Amygdala (tissue), 56 donors: ENCODE data around the gene CRYZ.
A peak's percentile ranks its signal among the peaks of the same experiment; 100 is the strongest.
"Not testable (repeated sequence)": the region's sequence is repeated elsewhere in the genome, so short reads cannot be mapped to it uniquely, and the experiment has no call there.

Experiments
- DNase-seq, 56 donors: peaks; one replicate each; lab custom pipeline; 2025; lab: John Stamatoyannopoulos, UW

Gene CRYZ

DNA sequence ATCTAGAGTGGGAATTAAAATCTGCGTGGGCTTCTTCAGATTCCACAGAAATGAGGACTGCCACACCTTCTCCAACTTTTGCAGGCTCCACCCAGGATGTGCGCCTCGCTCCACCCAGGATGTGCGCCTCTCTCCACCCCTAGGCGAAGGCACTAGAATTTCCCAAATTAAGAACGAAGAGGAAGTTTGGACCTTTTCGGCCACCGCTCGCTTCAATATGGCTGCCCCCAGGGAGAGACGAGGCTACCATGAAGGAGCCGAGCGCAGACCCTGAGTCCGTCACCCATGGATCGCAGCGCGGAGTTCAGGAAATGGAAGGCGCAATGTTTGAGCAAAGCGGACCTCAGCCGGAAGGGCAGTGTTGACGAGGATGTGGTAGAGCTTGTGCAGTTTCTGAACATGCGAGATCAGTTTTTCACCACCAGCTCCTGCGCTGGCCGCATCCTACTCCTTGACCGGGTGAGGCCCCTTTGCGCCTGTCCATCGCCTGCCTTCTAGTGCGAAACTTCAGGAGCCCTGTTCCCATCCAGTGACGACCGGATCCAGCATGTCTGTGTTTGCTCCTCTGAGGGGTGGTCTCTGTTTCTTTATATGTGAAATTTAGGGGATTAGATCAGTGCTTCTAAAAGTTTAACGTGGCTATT, at the start of gene CRYZ, which contains the start of gene TYW3:
CRYZ (minus strand) TSS at position 91 of the 644 bp plus-strand sequence. CDS start 8,229 bp downstream, outside the sequence.
TYW3 (plus strand) TSS at position 193 of the 644 bp plus-strand sequence; CDS start at position 286, 93 bp downstream.
- DNase-seq = peak; percentile 40 to 94 (median 83)

GRCh38 chr1:74780594-74780993, 47.7 kb upstream of the CRYZ start:
- DNase-seq = no peak

DNA sequence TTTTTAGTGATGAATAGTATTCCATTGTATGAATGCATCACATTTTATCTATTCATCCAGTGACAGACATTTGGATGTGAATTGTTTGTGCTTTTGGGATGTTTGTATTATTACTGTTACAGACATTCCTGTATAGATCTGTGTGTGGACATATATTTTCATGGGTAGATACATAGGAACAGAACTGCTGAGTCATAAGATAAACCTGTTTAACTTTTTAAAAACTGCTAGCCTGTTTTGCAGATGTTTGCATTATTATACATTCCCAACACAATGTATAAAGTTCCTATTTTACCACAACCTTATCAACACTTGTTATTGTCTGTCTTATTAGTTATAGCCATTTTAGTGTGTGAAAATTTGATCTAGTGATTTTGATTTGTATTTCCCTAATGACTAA, 46.9 kb upstream of the CRYZ start:
- no peak for DNase-seq

DNA sequence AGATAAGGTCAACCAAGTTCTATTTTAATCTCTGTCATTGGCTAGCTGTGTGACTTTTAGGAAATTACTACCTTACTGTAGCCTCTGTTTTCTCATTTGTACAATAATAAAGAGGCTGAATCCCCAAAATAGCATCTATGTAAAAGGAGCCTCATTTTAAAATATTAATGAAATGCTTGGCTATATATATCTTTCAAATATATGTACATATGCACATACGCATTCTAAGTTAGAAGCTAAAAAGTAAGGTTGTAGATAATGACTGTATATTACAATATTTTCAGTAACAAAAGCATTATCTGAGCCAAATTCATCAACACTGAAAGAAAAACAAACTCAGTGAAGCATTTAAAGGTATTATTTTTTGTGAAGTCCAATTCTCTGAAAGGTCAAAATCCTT, 44.7 kb upstream of the CRYZ start:
- no peak for DNase-seq

GRCh38 chr1:74775735-74776134, 42.9 kb upstream of the CRYZ start:
- no peak for DNase-seq

DNA sequence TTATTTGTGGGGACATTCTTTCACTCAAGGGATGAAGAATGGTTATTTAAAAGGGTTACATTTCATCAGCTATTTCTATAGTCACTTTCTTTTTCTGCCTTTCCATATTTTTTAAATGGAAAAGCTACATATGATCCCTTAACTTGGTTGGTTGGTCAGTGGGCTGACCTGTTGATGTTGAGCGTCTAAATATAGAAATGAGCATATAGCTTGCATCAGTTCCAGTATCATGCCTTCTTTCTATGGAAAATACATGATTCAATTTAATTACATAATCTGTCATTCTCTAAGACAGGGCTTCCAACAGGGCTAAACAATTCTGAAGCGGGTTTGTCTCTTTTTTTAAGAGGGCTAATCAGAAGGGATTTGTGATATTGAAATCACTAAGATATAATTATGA, 40.7 kb upstream of the CRYZ start:
- no peak for DNase-seq

DNA sequence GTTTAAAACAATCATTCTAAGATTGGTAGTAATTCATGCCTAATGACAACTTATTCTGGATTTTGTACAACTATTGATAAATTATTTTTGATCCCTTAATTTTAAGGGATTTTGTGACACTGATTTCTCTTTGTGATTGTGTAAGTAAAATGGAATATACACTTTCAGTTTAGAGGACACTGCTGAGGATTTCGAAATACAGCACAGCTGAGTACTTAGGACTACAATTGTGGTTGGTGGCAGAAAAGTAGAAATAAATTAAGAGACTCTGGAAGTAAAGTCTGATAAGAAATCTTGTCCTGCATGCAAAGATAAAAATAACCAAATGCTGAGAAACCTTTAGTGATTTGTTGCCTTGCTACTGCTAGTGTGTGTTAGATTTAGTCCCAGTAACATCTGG, 40.1 kb upstream of the CRYZ start:
- no peak for DNase-seq

DNA sequence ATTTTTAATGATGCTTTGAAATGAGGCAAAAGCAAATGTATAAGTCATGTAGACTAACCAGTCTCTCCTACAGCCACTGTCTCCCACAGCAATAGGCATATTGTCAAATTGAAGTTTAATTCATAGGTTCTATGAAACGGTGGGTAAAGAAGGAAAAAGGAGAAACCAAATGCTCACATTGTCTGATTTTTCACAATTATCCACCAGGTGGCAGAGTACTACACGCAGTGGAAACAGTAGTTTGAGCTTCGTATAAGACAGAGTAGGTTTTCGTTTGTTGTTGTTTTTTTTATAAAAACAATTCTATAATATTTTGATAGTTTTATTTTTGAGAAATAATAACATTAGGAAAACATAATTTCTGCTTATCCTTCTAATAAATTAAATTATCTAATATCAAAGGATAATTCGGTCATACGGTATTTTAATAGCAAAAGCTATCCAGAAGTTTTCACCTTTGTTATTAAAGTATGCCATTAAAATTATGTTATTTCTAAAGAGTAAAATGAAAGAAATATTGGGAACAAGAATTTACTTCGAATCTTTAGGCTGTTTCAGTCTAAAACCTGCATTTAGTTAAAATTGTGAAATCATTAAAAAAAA, 39.2 kb upstream of the CRYZ start:
- DNase-seq = peak in 4 of 56 donors; percentile 9 to 60 (median 34)

DNA sequence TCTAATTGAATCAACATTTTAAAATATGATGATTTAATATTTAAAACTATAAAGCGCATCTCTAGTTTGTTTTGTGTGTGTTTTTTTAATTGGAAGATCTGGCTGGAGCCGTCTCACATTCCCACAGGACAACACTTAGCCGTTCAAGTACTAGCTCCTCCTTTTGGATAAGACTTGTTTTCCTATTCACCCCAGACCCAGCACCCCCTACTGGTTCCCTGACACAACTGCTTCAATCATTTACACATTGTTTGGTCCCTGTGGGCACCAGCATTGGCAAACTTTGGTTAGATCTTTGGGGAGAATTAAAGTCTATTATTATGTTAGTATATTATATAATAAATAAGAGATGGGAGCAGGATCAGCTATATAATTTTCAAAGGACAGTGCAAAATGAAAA, 34.6 kb upstream of the CRYZ start:
- no peak for DNase-seq

- no peak for DNase-seq
These were observed 33.7 kb upstream of the CRYZ start for GRCh38 chr1:74766579-74766978.

DNA sequence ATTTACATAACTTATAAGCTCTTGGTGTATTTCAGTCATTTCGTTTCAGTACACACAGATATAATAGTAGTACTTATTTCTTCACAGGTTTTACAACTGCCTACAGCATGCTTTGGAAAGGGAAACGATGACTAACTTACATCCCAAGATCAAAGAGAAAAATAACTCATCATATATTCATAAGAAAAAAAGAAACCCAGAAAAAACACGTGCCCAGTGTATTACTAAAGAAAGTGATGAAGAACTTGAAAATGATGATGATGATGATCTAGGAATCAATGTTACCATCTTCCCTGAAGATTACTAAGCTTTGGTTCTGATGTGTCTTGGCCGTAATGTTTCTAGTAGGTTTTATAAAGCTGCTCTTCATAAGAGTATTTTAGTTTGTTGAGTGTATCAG, 31.0 kb upstream of the CRYZ start:
- DNase-seq = no peak

- DNase-seq = not testable (repeated sequence)
These were observed 23.8 kb upstream of the CRYZ start for GRCh38 chr1:74756650-74757049.

DNA sequence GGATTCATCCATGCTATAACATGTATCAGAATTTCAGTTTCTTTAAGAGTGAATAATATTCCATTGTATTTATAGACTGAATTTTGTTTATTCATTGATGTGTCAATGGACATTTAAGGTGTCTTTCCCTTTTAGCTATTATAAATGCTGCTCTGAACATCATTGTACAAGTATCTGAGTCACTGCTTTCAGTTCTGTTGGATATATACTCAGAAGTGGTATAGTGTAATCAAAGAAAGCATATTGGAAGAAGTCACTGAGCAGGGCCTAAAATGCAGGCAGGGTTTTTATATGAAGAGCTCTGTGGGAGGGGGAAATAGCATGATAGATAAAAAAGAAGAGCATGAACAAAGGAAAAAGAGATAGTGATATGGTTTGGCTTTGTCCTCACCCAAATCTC, 22.6 kb upstream of the CRYZ start:
- DNase-seq = no peak

- DNase-seq = no peak
These were observed 20.3 kb upstream of the CRYZ start for GRCh38 chr1:74753104-74753503.

DNA sequence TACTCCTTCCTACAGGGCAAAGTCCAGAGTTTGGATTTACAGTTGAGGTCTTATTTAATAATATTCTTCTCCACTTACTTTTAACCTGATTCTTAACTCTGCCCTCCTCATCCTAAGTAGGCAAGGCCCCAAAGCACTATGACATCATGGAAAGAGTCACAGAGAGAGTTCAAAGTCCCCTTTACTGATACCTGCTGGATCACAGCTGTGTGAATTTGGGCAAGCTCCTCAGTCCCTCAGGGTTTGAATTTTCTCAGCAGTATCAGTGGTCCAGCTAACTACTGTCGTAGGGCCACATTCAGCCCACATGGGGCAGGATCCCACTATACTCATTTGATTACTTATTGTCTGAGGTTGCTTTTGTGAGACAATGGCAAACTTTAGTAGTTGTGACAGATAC, 16.1 kb upstream of the CRYZ start:
- no peak for DNase-seq

GRCh38 chr1:74745247-74745646, 12.4 kb upstream of the CRYZ start:
- not testable (repeated sequence) for DNase-seq

DNA sequence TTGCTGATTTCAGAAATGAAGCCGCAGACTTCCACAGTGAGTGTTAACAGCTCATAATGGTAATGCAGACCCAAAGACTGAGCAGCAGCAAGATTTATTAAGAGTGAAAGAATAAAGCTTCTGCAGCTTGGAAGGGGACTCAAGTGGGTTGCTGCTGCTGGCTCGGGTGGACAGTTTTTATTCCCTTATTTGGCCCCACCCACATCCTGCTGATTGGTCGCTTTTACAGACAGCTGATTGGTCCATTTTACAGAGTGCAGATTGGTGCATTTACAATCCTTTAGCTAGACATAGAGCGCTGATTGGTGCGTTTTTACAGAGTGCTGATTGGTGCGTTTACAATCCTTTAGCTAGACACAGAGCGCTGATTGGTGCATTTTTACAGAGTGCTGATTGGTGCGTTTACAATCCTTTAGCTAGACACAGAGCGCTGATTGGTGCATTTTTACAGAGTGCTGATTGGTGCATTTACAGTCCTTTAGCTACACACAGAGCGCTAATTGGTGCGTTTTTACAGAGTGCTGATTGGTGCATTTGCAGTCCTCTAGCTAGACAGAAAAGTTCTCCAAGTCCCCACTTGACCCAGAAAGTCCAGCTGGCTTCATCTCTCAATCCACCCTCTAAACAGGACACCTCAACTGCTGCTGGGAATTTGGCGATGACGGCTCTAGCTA, 7.6 kb upstream of the CRYZ start:
- not testable (repeated sequence) for DNase-seq

GRCh38 chr1:74737333-74737732, 4.5 kb upstream of the CRYZ start:
- DNase-seq = no peak

DNA sequence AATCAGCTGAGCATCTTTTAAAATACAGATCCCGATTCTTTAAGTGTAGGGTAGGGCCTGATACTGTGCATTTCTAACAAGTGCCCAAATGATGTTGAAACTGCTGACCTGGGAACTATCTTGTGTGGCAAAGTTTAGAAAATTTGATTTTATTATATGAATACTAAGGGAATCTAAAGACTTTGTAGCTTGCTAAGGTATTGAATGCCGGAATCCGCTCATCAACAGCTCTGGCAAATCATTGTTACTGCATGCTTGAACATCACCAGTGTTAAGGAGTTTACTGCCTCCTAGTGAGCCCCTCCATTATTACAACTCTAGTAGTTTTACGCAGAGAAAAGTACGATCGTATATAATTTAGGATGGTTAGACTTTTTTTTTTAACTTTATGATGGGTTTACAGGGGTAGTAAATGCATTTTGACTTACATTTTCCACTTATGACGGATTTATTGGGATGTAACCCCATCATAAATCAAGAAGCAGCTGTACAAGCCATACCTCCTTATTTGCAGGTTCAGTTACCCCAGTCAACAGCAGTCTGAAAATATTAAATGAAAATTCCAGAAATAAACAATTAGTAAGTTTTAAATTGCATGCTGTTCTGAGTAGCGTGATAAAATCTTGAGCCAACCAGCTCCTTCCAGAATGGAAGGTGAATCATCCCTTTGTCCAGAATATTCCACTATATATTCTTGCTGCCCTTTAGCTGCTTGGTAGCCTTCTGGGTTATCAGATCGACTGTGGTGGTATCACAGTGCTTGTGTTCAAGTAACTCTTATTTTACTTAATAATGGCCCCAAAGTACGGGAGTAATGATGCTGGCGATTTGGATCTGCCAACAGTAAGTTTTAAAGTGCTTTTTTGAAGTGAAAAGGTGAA, 994 bp upstream of the CRYZ start:
- peak in 28 of 56 donors; percentile 1 to 62 (median 26) for DNase-seq

DNA sequence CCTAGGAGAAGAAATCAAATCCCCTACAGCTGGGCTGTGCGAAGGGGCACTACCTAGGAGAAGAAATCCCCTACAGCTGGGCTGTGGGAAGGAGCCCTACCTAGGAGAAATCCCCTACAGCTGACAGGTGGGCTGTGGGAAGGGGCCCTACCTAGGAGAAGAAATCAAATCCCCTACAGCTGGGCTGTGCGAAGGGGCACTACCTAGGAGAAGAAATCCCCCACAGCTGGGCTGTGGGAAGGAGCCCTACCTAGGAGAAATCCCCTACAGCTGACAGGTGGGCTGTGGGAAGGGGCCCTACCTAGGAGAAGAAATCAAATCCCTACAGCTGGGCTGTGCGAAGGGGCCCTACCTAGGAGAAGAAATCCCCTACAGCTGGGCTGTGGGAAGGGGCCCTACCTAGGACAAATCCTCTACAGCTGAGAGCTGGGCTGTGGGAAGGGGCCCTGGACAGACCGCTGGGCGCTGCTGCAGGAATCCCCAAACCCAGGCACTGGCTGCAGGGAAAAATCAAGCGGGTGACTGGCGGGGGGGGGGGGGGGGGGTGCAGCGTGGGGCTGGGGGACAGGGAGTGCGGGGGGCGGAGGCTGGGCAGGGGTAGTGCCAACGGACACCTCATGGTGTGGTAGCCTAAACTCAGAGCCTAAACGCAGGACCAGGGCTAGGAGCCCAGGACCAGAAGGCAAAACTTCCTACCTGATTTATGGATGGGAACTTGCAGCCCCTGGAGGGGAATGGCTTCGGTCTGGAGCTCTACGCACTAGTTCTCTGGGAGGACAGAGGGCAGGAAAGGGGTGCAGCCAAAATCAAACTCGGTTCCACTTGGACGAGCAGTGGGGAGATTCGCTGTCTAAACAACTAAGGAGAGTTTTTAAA, 541 bp downstream of the CRYZ start:
- peak in 16 of 56 donors; percentile 14 to 65 (median 34) for DNase-seq
